Endothelial cell of coronary artery (primary cell): ENCODE measurements around the gene SPATS2. TPM values are rescaled to one million over a fixed set of nuclear protein-coding genes. Genes with fewer than 3 reads are reported as not detected.

Experiments used
- total RNA-seq: library from RNA; depleted of rRNA; stranded (reverse); fragments of >200 nt; gene quantifications from 2 replicates; pipeline ENCODE4 v1.2.3, GENCODE V29; 2014

SPATS2 gene
- 40.1 and 46.0 TPM in 2 replicates for total RNA-seq

GRCh38 chr12:49367381-49368239 lies at the start of gene SPATS2:
Gene SPATS2 (plus strand): TSS chr12:49367462. CDS start chr12:49461013, 93,551 bp downstream.

GRCh38 chr12:49322708-49323523 lies 44.3 kb upstream of the SPATS2 start, which contains the start of gene TROAP:
Gene TROAP (plus strand): TSS chr12:49323255. CDS start chr12:49323609, 354 bp downstream.

GRCh38 chr12:49336645-49337584 lies 30.3 kb upstream of the SPATS2 start, which contains the start of gene C1QL4:
Gene C1QL4 (minus strand): TSS chr12:49337188. CDS start chr12:49336477, 711 bp downstream.

GRCh38 chr12:49346659-49347310 lies 20.5 kb upstream of the SPATS2 start, which contains the start of gene DNAJC22:
Gene DNAJC22 (plus strand): TSS chr12:49346888. CDS start chr12:49348873, 1,985 bp downstream.

GRCh38 chr12:49538510-49539403 lies 171.5 kb downstream of the SPATS2 start, which contains the start of gene KCNH3:
Gene KCNH3 (plus strand): TSS chr12:49539030. CDS start chr12:49539417, 387 bp downstream.

GRCh38 chr12:49567611-49568441 lies 200.6 kb downstream of the SPATS2 start, which contains the start of gene MCRS1:
Gene MCRS1 (minus strand): TSS chr12:49568142. CDS start chr12:49566731, 1,411 bp downstream.

Other genes starting within 250 kb of the SPATS2 start
- gene TUBA1B, start 236.1 kb upstream of the SPATS2 start, total RNA-seq, result 1,723 and 2,063 TPM in 2 replicates
- gene TUBA1A, start 178.4 kb upstream of the SPATS2 start, total RNA-seq, result 928 and 1,246 TPM in 2 replicates
- 234 and 342 TPM in 2 replicates for gene TUBA1C, start 102.4 kb upstream of the SPATS2 start, total RNA-seq
- 0.19 and 0.36 TPM in 2 replicates for gene PRPH, start 72.3 kb upstream of the SPATS2 start, total RNA-seq
- gene TROAP, start 44.2 kb upstream of the SPATS2 start, total RNA-seq, result 3.5 and 10.7 TPM in 2 replicates
- gene C1QL4, start 30.3 kb upstream of the SPATS2 start, total RNA-seq, result not detected in 2 replicates
- gene DNAJC22, start 20.6 kb upstream of the SPATS2 start, total RNA-seq, result 0.27 and 2.0 TPM in 2 replicates
- under 0.01 and 0.09 TPM in 2 replicates for gene KCNH3, start 171.6 kb downstream of the SPATS2 start, total RNA-seq
- 50.4 and 67.0 TPM in 2 replicates for gene MCRS1, start 200.7 kb downstream of the SPATS2 start, total RNA-seq
- 0.09 TPM in 2 replicates for gene FAM186B, start 238.2 kb downstream of the SPATS2 start, total RNA-seq